Stimulated activated CD4-positive, alpha-beta T cell treated with anti-CD3 and anti-CD28 coated beads, Interleukin-4, amount 100 ng/mL, for 48 hours (primary cell): ENCODE results near the gene CCDC85A.

ENCODE experiments used
- DNase-seq, 2 donors: peaks; one replicate each; pipeline ENCODE4 v3.0.0-alpha.2; 2020; ENCODE audit warnings: low read depth in 2 of 2

The CCDC85A gene

GRCh38 chr2:56297671-56298070 lies 113.9 kb downstream of the CCDC85A start:
- DNase-seq: no peak

- DNase-seq: no peak
These were observed 115.4 kb downstream of the CCDC85A start for GRCh38 chr2:56299171-56299691.

DNA sequence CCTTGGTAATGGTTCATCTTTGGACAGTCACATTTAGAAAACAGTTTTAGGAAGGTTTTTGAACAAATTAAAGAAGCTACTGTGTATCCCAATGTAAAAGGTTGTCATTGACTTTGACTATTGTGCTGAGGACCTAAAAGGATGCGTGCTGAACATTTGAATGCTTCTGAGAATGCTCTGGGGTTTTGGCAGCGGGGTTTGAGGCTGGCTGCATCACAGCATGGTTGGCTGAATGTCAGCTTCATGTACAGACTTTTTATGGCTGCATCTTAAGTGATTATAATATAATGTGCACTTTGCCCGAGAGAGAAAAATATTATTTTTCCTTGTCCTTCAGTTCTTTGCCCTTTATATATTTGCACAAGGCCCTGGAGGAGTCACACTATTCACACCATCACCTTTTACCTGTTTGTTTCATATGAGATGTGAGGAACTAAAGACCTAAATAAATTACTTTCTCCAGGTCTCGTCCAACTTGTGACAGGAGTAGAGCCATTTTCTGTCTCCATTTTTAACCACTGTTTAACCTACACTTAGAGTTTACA lies 125.9 kb downstream of the CCDC85A start:
- no peak for DNase-seq

GRCh38 chr2:56313500-56313921 lies 129.7 kb downstream of the CCDC85A start:
- DNase-seq: no peak

DNA sequence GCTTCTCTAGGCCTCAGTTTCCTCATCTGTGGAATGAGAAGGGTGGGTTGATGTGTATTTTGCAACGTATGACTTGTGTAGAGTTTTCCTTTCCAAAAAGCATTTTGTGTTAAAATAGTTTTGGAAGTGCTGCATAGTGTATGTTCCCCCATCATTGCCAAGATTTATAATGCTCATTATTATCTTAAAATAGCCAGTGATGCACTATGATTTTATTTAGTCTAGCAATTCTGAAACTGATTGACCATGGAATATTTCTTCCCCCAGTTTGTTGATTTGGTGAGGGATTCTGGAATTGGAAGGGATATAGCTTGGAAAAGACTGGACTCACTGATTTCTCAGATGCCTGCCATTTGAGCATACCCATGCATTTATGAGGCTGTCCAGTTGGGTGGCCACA lies 130.6 kb downstream of the CCDC85A start:
- no peak for DNase-seq

DNA sequence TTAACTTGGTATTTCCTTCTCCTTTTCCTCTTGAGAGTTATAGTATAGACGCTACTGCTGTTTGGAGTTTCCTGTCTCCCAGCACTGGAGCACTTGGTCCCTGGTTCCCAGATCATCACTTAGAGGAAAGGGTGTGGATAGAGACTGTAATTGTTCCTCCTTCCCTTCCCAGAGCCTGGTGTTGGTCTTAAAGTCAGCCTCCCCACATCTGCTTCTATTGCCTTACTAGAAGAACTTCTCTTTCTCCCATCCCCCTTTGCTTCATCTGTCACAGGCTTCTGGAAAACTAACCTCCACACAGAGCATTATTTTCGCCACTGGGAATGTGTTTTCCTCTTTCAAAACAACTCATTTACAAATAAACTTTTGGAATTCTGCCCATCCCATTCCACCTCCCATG lies 131.0 kb downstream of the CCDC85A start:
- DNase-seq: no peak

- DNase-seq: no peak
These were observed 131.6 kb downstream of the CCDC85A start for GRCh38 chr2:56315376-56315775.

DNA sequence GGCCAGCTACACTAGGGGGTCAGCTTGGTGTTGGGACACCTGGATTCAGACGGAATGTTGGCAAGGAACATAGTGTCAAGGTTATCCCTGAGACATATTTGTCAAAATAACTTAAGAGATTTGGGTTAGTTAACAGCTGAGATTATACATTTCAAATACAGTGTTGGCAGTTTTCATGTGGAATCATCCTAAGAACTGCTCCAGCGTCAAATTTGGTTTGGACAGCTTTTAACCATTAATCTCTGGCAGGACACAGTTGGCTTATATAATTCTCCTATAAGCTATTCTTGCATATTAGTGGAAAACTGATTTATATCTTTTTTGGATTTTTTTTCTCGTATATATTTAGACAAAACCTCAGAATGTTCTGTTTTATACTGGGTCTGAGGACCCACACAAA lies 132.2 kb downstream of the CCDC85A start:
- no peak for DNase-seq

DNA sequence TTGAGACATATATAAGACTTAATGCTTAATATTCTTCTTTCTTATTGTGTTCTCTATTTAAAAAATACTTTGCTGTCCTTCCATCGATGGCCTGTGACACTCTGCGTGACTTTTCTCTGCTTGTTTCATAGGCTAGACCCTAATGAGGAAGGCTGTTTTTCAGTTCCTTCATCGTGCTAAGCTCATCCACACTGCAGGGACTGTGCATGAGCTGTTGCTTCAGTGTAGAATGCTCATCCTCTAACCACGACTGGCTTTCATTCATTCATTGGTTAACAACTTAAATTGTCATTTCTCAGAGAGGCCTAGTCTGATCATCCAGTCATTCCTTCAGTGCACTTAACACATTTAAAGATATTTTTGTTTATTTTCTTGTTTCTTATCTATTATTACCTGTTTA lies 134.4 kb downstream of the CCDC85A start:
- DNase-seq: no peak

GRCh38 chr2:56325661-56326345 lies 142.0 kb downstream of the CCDC85A start:
- DNase-seq: no peak

DNA sequence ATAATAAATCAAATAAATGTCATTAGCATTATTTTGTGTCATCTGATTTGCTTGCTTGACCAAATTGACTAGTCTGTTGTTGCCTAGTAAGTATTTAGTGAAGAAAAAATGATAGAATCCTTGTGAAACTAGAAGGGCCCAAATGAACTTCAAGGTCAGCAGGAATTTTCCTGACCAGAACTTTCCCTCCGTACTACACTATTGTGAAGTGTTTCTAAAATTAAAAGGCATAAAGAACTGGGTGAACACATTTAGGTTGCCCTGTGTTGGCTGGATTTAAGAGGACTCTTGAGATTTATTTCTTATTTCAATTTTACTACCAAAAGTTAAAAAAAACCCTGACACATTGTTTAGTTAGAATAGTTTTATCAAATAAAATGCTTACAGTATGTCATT lies 142.6 kb downstream of the CCDC85A start:
- no peak for DNase-seq

DNA sequence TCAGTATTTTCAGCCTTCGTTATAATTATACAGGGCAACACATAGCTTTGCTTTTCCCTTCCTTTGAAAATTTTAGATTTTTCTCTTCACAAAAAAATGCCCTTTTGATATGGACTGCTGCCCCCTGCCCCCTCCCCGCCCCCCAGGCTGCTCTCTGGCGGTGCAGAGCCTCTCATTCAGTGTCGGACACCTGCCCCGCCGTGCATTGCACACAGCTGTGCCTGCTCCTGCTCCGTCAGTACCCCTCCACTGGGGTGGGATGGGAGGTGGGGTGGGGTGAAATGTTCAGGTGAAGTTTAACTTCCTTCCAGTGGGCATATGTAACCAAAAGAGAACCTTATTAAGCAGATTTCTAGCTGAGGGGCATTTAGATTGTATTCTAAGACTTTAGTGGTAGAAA lies 148.0 kb downstream of the CCDC85A start:
- no peak for DNase-seq

- no peak for DNase-seq
These were observed 150.2 kb downstream of the CCDC85A start for GRCh38 chr2:56333812-56334485.

DNA sequence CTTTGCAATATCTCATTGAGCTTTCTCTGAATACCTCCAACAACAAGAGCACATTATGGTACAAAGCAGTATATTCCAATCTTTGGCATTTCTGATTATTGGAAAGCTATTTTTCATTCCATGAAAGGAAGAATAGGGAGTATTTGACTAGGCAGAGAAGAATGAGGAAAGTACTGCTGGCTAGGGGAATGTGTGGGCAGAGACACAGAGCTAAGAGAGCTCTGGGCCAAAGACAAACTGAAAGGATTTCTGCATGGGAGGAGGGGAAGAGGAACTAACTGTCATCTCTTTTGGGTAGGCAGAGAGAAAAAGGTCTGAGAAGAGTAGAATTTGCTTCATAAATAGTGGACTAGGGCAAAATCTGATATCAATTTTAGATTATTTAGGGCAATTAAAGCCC lies 150.8 kb downstream of the CCDC85A start:
- DNase-seq: no peak

- DNase-seq: no peak
These were observed 151.3 kb downstream of the CCDC85A start for GRCh38 chr2:56335101-56335500.

DNA sequence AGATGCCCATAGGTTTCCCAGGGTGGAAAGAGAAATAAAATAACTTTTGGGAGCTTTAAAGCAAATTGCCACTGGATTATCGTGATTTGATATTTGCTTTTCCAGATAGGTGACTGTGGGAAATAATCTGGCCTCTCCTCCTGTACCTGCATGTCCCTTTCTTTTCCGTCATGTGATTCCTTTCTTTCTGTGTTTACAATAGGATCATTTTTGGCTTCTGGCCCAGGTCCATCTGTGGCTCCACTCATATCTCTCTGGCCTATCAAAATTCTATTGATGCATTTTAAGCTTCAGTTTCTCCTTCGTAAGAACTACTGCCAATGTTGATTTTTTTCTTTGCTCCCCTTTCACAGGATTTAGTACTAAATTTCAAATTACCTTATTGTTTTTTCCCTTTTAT lies 153.6 kb downstream of the CCDC85A start:
- no peak for DNase-seq

DNA sequence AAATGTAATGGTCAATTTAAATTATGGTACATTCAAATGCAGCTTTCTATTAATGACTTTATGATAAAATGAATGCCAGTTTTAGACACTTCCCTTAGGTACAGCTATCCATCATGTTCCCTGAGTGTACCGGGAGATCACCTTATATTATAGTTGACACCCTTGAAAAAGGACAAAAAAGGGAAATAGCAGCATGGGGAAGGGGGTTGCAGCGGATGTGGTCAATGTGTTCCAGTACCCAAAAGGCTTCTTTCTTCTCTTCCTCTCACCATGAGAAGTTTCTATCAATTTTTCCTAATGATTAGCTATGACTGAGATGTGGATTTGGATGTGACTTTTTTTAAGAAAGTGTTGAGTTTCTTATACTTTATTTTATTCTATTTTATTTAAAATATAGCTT lies 154.4 kb downstream of the CCDC85A start:
- no peak for DNase-seq

DNA sequence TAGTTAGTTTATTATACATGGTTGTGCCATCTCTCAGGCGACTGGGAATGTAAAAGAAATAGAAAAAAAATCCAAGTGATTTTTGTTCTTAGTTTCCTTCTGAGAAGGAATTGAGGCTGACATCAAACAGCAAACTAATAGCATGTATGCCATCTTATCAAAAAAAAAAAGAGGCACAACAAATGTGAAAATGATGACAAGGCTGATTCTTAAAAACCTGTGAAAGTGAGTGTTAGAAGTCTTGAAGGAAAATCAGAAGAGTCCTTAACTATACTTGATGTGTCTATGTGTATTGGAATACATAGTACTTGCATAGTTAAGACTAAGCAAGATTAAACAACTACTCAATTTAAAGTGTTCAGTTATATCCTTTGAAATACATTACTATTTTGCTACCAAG lies 161.0 kb downstream of the CCDC85A start:
- DNase-seq: no peak

DNA sequence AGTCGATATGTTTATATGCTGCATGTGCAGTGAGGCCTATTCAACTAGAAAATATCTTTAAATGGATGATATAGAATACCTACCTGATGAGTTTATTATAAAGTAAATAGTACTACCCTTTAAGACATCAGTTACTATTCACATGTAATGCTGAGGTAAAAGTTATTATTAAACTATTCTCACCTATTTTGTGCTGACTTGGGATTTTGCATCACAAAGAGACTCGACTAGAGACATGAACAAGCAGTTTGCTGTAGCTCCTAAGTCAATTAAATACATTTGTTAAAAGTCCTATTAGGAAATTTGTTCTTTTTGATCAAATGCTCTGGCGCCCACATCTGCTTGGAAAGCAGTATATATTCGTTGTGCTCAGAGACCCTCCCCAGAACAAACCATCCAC lies 164.1 kb downstream of the CCDC85A start:
- no peak for DNase-seq

DNA sequence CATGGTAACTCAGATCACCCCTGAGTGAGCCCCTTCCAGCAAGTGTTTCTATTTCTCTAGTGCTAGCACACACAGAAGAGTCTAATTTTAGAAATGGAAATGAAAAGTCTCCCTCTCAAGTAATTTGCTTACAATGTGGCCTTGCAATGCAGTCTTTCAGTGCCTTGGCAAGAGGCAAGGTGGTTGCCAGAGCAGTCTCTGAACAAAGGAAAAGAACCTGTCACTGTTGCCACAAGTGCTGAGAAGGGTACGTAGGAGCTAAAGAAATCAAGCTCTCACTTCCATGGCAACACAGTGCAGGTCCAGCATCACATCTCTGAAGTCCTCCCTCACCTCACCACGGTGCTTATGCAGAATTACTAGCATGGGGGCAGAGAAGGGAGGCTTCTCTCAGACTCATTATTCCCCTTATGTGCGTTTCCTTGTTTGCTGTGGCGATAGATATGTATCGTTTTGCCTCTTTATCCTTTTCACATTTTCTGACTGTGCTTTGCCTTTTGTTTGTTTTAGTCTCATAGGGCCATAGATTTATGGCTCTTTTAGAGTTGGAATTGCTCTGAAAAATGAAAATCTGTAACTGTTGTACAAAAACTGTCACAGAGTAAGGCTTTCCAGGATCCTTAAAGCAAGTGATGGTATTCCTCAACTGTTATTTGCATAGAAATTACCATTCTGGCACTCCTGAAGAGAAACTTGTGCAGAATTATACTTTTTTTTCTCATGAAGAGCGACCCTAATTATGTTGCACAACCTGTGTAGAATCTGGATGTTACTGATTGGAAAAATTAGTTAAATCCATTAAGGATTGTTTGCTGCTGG lies 164.8 kb downstream of the CCDC85A start:
- DNase-seq: no peak

- no peak for DNase-seq
These were observed 174.0 kb downstream of the CCDC85A start for GRCh38 chr2:56357655-56358295.

GRCh38 chr2:56361844-56362243 lies 178.1 kb downstream of the CCDC85A start:
- DNase-seq: no peak
